GM12801 (cell line): ENCODE results near the gene UCK2.

Experiments used
- TF ChIP-seq, protein P1 (sequence below): IDR thresholded peaks from one replicate; pipeline ENCODE4 v1.5.1; 2011; ENCODE audit warnings: control low read depth; ENCODE audit not compliant: insufficient read length; ENCODE audit errors: extremely low read depth

UCK2 gene

DNA sequence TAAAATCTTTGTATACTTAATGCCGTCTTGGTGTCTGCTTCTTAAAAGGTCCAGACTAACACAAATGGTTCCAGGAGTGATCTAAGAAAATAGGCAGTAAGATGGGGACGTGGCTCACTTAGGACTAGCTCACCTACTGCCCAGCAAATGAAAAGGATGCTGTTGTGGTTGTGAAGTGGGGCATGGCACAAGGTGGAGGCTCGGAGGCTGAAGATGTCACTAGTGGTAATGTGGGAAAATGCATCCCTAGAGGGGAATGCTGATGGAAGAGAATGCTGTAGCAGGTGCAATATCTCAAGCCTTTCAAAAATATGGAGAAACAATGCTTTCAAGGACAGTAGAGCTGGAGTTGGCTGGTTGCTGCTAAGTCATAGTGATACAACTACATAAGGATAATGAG is 11.3 kb upstream of the UCK2 start:
- TF ChIP-seq, protein P1, sequence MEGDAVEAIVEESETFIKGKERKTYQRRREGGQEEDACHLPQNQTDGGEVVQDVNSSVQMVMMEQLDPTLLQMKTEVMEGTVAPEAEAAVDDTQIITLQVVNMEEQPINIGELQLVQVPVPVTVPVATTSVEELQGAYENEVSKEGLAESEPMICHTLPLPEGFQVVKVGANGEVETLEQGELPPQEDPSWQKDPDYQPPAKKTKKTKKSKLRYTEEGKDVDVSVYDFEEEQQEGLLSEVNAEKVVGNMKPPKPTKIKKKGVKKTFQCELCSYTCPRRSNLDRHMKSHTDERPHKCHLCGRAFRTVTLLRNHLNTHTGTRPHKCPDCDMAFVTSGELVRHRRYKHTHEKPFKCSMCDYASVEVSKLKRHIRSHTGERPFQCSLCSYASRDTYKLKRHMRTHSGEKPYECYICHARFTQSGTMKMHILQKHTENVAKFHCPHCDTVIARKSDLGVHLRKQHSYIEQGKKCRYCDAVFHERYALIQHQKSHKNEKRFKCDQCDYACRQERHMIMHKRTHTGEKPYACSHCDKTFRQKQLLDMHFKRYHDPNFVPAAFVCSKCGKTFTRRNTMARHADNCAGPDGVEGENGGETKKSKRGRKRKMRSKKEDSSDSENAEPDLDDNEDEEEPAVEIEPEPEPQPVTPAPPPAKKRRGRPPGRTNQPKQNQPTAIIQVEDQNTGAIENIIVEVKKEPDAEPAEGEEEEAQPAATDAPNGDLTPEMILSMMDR: no peak

DNA sequence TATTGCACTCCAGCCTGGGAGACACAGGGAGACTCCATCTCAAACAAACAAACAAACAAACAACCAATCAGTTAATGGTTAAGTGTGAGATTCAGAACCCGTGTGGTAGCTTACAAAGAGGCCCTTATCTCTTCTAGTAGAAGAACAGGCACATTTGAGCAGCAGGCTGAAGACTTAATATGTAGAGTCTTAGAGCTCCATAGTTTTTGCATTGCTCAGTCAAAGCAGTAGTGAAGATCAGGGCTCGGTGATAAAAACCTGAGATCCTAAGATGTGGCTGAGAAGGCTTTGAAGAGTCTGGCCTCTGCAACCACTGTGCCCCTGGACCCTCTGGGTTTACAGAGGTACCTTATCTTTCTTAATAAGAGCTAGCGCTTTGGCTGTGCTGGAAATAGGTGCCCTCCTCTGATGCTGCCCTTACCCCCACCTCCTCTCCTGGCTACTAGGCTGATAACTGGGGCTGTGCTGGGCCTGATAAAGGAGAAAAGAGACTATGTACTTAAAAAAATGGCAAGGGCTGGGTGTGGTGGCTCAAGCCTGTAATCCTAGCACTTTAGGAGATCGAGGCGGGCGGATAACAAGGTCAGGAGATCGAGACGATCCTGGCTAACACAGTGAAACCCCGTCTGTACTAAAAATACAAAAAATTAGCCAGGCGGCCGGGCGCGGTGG is 10.5 kb upstream of the UCK2 start:
- TF ChIP-seq, protein P1: no peak

GRCh38 chr1:165823552-165824268 is 3.7 kb upstream of the UCK2 start:
- TF ChIP-seq, protein P1: no peak

DNA sequence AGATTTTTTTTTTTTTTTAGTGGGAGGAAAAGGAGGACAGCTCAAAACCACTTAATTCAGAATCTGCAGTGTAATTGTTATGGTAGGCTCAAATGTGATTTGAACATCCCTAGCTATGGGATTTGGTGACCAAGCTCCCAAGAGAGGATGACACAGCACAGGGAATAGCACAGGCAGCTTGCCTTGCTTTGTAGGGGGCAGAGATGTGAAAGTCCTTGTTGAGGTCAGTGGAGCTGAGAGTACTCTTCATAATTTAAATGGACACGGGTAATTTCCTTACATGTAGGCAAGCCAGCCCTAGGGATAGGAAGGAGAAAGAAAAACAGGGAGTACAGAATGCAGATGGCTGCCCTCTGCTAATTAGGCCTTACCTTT is 3.2 kb upstream of the UCK2 start:
- TF ChIP-seq, protein P1: no peak

DNA sequence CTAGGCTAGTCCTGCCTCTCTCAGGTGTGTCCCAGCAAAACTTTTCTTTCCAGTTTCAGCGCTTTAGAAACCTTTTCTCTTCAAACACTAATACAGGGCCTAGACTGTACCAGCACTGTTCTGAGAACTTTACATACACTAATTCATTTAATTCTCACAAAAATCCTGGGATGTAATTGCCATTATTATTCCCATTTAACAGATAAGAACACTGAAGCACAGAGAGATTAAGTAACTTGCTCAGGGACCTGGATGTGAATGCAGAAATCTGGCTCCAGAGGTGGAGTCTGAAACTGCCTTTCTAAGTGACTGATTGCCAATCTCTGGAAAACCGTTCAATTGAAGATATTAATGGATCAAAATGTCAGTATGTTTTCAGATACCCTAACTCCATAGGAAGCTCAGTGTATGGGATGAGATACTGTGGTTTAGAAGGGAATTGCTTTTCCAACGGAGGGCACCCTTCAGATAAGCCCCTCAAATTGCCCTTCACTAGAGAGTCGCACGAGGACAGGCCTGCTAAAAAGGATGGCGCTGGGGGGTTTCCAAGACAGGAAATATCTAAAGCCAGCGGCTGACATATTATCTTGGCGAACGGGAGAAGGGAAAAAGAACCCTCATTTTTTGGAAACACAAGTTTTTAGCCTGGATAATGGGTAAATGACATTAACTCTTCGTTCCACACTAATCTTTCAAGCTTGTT is 698 bp upstream of the UCK2 start:
- TF ChIP-seq, protein P1: no peak

GRCh38 chr1:165828103-165828668 is 772 bp downstream of the UCK2 start:
- TF ChIP-seq, protein P1: no peak

- TF ChIP-seq, protein P1: no peak
Measured at GRCh38 chr1:165828669-165829329, 1.4 kb downstream of the UCK2 start.
